Measurements from ENCODE around the gene MEP1A.

DNA sequence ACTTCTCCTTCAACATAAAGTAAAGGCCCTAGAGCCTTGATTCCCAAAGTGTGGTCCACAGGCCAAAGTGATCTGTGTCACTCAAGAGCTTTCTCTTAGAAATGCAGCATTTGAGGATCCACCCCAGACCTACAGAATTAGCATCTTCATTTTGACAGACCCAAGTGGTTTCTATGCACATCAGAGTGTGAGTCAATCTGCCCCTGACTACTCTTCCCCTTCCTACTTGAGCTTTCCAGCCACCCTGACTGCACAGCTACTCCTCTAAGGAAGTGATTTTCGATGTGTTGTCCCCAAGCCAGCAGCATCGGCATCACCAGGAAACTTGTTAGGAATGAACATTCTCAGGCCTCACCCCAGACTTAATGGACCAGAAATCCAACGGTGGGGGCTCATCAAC lies 2.6 kb downstream of the MEP1A start:
- TF ChIP-seq, protein P1, sequence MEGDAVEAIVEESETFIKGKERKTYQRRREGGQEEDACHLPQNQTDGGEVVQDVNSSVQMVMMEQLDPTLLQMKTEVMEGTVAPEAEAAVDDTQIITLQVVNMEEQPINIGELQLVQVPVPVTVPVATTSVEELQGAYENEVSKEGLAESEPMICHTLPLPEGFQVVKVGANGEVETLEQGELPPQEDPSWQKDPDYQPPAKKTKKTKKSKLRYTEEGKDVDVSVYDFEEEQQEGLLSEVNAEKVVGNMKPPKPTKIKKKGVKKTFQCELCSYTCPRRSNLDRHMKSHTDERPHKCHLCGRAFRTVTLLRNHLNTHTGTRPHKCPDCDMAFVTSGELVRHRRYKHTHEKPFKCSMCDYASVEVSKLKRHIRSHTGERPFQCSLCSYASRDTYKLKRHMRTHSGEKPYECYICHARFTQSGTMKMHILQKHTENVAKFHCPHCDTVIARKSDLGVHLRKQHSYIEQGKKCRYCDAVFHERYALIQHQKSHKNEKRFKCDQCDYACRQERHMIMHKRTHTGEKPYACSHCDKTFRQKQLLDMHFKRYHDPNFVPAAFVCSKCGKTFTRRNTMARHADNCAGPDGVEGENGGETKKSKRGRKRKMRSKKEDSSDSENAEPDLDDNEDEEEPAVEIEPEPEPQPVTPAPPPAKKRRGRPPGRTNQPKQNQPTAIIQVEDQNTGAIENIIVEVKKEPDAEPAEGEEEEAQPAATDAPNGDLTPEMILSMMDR (IDR thresholded peaks at IDR 0.05) = no peak
- no peak for TF ChIP-seq POLR2AphosphoS5 (IDR thresholded peaks at IDR 0.05)
- TF ChIP-seq POLR2A (IDR thresholded peaks at IDR 0.05) = no peak
- TF ChIP-seq EP300 (IDR thresholded peaks at IDR 0.05) = no peak

All from gastroesophageal sphincter (tissue), 3 donors.